Measurements from ENCODE around the gene C4orf51.

C4orf51 gene

GRCh38 chr4:145760176-145760575 lies 80.2 kb downstream of the C4orf51 start:
- DNase-seq, result no peak

- DNase-seq, result no peak
These were observed 81.3 kb downstream of the C4orf51 start for GRCh38 chr4:145760961-145761929.

- no peak for DNase-seq
These were observed 82.8 kb downstream of the C4orf51 start for GRCh38 chr4:145762719-145763118.

GRCh38 chr4:145763399-145763798 lies 83.5 kb downstream of the C4orf51 start:
- no peak for DNase-seq

GRCh38 chr4:145766273-145766672 lies 86.3 kb downstream of the C4orf51 start:
- DNase-seq, result no peak

GRCh38 chr4:145769450-145770037 lies 89.6 kb downstream of the C4orf51 start:
- DNase-seq, result peak; percentile 51

- DNase-seq, result no peak
These were observed 90.2 kb downstream of the C4orf51 start for GRCh38 chr4:145770124-145770523.

- no peak for DNase-seq
These were observed 92.4 kb downstream of the C4orf51 start for GRCh38 chr4:145772347-145772746.

GRCh38 chr4:145773581-145774234 lies 93.8 kb downstream of the C4orf51 start:
- no peak for DNase-seq

- DNase-seq, result no peak
These were observed 94.5 kb downstream of the C4orf51 start for GRCh38 chr4:145774473-145774872.

GRCh38 chr4:145775406-145775805 lies 95.5 kb downstream of the C4orf51 start:
- no peak for DNase-seq

- no peak for DNase-seq
These were observed 96.3 kb downstream of the C4orf51 start for GRCh38 chr4:145776208-145776607.

- DNase-seq, result no peak
These were observed 99.4 kb downstream of the C4orf51 start for GRCh38 chr4:145779319-145779801.

- DNase-seq, result no peak
These were observed 101.4 kb downstream of the C4orf51 start for GRCh38 chr4:145781351-145781750.
